ENCODE results near the gene WIZ.
"Not testable (repeated sequence)": the region's sequence is repeated elsewhere in the genome, so short reads cannot be mapped to it uniquely, and the experiment has no call there.

Gene WIZ, protein sequence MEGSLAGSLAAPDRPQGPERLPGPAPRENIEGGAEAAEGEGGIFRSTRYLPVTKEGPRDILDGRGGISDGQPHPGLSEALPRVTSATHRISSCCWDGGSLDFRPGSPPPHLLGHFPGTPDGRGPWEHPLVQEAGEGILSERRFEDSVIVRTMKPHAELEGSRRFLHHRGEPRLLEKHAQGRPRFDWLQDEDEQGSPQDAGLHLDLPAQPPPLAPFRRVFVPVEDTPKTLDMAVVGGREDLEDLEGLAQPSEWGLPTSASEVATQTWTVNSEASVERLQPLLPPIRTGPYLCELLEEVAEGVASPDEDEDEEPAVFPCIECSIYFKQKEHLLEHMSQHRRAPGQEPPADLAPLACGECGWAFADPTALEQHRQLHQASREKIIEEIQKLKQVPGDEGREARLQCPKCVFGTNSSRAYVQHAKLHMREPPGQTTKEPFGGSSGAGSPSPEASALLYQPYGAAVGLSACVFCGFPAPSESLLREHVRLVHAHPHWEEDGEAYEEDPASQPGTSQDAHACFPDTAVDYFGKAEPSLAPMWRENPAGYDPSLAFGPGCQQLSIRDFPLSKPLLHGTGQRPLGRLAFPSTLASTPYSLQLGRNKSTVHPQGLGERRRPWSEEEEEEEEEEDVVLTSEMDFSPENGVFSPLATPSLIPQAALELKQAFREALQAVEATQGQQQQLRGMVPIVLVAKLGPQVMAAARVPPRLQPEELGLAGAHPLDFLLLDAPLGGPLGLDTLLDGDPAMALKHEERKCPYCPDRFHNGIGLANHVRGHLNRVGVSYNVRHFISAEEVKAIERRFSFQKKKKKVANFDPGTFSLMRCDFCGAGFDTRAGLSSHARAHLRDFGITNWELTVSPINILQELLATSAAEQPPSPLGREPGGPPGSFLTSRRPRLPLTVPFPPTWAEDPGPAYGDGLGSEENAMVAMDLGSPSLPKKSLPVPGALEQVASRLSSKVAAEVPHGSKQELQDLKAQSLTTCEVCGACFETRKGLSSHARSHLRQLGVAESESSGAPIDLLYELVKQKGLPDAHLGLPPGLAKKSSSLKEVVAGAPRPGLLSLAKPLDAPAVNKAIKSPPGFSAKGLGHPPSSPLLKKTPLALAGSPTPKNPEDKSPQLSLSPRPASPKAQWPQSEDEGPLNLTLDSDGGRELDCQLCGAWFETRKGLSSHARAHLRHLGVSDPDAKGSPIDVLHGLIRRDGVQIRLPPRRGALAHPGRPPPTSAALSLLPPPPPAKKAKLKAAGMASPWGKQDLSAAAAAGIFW (N-terminal part only)

DNA sequence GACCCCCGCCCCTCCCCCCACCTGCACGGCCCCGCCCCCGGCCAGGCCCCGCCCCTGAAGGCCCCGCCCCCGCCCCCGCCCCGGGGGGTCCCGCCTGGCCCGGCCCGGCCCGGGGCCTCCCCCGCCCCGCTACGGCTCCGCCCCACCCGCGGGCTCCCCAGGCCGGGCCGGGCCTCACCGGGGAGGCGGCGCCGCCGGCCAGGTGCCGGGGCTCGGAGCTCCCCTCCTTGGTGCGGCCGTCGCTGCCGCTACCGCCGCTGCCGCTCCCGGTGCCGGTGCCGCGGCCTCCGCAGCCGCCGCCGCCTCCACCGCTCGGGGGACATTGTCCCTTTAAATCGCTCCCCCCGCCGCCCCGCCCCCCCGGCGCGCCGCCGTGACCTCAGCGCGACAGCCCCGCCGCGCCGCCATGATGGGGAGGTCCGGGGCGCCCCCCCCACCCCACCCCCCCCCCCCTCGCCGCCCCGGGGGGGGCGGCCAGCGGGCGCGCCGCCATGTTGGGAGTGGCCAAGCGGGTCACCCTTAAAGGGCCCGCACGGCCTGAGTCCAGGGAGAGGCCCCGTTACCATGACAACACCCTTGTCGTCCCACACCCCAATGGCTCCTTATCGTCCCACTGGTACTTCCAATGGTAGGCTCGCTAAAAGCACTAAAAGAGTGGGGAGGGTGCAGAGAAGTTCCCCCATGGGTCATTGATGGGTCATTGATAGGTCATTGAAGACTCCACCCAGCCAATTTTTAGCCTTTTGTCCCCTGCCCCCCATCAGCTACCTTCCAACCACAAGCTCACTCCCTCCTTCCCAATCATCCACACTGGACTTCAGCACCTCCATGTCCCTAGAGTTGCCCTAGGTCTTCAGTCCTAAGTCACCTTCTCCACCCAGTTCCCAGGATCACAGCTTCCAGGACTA lies at the start of gene WIZ:
WIZ (minus strand) TSS at position 337 of the 908 bp plus-strand sequence. CDS start 1,649 bp downstream, outside the sequence.
- peak; percentile 74 for DNase-seq
- in situ Hi-C loops (cut with HindIII; ENCODE audit: low pct_ligation_motif_present, low pct_unique_long_range_greater_than_20kb, low sequenced_read_pairs): no loop called here

DNA sequence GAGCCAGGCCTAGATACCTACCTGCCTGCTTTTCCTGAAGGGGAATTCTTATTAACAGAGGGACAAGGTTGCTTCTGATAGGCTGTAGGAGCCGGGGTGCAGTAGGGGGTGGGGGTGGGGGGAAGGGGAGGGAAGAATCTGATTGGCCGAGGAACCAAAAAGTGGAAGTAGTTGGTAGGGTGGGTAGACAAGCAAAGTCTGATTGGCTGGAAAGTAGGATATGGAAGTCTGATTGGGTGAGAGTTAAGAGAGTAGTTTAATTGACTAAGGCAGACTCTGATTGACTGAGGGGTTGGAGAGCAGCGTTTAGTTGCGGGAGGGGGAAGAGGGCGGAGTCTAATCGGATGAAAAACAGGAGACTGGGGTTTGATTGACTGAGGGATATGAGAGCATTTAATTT lies 49.2 kb upstream of the WIZ start:
- DNase-seq: no peak
- in situ Hi-C loops (cut with HindIII; ENCODE audit: low pct_ligation_motif_present, low pct_unique_long_range_greater_than_20kb, low sequenced_read_pairs): no loop called here

DNA sequence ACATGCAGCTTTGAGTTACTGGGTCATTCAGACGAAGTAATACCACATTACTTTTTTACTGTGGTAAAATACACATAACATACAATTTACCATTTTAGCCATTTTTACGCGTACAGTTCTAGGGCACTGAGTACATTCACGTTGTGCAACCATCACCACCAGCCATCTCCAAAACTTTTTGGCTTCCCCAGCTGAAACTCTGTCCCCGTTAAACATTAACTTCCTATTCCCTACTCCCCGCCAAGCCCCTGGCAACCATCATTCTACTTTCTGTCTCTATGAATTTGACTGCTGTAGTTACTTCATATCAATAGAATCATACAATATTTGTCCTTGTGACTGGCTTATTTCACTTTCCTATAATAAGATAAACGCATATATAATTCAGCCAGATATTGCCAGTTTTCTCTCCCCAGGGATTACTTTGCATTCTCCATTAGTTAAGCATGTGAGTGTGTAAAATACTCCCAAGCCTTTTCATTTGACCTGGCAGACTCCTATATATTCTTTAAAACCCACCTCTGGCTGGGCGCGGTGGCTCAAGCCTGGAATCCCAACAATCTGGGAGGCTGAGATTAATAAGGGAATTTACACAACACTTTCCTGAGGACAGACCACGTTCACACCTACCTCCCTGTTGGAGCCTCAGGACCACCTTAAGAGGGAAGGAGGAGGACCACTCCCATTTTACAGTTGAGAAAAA lies 48.6 kb upstream of the WIZ start:
- in situ Hi-C loops (cut with HindIII; ENCODE audit: low pct_ligation_motif_present, low pct_unique_long_range_greater_than_20kb, low sequenced_read_pairs): no loop called here
- no peak for DNase-seq

DNA sequence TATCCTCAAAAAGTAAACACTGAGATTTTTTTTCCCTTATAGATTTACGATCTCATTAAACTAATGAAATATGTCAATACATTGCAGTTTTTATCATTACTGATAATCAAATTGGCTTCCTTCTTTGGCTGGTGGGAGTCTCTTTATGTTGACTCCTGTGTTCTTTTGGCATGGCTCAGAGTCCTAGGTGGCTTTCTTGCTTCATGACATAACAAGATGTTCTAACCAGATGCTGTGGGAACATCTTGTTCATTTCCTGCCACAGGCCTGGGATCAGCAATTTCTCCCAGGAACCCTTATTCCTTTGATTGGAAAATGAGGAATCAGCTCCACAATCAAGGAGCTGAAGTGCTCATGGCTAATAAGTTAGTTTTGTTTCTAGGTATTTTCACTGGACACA lies 45.4 kb upstream of the WIZ start:
- DNase-seq: no peak
- in situ Hi-C loops (cut with HindIII; ENCODE audit: low pct_ligation_motif_present, low pct_unique_long_range_greater_than_20kb, low sequenced_read_pairs): no loop called here

DNA sequence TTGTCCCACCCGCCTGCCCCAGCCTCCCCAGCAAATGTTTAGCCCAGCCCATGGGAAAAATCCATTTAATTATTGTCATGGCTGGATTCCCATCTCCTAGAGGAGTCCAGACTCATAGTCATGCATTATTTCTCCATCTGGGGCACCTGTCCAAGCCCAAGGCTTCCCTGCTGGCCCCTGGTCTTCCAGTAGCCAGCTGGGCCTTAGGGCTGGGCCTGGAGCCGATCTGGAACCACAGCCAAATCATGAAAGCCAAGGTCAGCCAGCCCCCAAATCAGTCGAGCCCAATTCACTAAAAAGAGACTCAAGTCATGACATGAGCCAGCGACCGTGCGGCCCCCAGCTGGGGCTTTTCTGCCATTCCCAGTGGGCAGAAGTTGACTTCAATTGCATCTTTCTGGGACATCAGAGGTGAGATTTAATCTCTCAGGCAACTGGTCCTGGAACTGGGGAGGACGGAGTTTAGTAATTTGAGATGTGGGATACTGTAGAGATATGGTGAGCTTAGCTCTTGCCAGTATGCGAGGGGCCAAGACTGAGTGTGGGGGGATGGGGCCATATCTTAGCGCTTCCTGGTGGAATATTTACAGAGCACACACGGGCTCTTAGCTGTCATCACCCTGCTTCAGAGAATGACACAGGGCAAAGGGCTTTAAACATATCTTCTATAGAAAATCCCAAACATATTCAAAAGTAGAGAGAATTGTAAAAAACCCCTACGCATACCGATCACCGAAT lies 38.9 kb upstream of the WIZ start:
- DNase-seq: no peak
- in situ Hi-C loops (cut with HindIII; ENCODE audit: low pct_ligation_motif_present, low pct_unique_long_range_greater_than_20kb, low sequenced_read_pairs): no loop called here

DNA sequence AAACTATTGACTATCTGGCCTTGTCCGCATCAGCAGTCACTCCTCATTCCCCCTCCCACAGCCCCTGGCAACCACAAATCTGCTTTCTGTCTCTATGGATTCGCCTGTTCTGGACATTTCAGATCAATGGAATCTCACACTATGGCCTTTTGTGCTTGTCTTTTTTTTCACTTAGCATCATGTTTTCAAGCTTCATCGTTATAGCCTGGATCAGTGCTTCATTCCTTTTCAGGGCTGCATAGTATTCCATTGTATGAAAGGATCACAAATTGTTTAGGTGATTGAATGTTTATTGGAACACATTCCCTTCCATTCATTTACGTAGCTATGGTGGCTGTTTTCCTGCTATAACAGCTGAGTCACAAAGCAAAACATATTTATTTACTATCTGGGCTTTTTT lies 37.3 kb upstream of the WIZ start:
- DNase-seq: no peak
- in situ Hi-C loops (cut with HindIII; ENCODE audit: low pct_ligation_motif_present, low pct_unique_long_range_greater_than_20kb, low sequenced_read_pairs): no loop called here

DNA sequence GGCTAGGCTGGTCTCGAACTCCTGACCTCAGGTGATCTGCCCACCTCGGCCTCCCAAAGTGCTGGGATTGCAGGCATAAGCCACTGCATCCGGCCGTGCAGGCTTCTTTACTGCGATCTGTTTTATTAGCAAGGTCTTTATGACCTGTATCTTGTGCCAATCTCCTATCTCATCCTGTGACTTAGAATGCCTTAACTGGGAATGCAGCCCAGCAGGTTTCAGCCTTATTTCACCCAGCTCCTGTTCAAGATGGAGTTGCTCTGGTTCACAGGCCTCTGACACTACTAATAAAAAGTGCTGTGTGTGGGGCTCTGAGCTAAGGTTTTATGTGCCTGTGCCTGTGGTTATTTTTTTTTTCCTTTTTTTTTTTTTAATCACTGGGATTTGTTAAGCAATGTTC lies 36.0 kb upstream of the WIZ start:
- in situ Hi-C loops (cut with HindIII; ENCODE audit: low pct_ligation_motif_present, low pct_unique_long_range_greater_than_20kb, low sequenced_read_pairs); DNase-seq: not testable (repeated sequence)

DNA sequence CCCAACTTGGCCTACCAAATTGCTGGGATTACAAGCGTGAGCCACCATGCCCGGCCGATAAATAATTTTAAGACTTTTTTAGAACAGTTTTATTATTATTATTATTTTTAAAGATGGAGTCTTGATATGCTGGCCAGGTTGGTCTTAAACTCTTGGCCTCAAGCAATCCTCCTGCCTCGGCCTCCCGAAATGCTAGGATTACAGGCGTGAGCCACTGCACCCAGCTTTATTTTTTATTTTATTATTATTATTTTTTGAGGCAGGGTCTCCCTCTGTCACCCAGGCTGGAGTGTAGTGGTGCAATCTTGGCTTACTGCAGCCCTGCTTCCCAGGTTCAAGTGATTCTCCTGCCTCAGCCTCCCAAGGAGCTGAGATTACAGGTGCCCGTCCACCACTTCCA lies 31.2 kb upstream of the WIZ start:
- DNase-seq; in situ Hi-C loops (cut with HindIII; ENCODE audit: low pct_ligation_motif_present, low pct_unique_long_range_greater_than_20kb, low sequenced_read_pairs): not testable (repeated sequence)

DNA sequence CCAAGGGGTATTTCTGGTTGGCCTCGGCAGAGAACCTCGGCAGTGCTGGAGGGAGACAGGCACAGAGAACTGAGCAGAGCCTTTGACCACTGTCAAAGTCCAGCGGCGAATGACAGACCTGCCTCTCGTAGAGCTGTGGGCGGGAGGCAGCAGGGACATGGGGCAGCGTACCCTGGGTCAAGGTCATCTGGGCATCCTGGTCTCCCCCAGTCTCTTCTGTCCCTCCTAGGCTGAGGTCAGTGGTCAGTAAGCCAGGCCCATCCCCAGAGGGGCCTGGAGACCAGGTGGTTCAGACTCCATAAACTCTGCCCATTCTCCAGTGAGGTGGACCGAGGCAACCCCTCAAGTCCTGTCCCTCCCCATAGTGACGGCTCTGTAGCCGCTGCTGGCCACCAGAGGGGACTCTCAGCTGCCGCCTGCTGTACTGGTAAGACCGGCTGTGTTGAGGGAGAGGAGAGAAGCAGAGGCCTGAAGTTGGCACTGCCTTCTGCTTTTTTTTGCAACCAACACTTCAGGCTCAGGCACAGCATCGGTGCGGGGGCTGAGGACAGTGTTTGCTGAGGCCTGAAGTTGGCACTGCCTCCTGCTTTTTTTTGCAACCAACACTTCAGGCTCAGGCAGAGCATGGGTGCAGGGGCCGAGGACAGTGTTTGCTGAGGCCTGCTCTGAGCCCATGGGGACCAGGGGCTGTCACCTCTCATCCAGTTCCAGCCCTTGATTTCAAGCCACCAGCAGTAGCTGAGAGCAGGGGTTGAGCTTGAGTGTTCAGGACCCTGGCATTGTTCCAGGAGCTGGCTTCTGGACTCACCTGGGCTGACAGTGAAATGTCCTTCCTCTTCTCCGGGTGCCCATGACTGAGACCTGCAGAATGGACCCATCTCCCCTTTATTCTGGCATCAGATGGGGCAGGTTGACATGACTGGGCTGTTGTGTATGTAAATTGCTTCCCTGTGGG lies 29.9 kb upstream of the WIZ start, which contains the start of gene PGLYRP2:
PGLYRP2 (minus strand) TSS at position 111 of the 955 bp plus-strand sequence. CDS start 130 bp downstream, outside the sequence.
- DNase-seq: no peak
- in situ Hi-C loops (cut with HindIII; ENCODE audit: low pct_ligation_motif_present, low pct_unique_long_range_greater_than_20kb, low sequenced_read_pairs): no loop called here

DNA sequence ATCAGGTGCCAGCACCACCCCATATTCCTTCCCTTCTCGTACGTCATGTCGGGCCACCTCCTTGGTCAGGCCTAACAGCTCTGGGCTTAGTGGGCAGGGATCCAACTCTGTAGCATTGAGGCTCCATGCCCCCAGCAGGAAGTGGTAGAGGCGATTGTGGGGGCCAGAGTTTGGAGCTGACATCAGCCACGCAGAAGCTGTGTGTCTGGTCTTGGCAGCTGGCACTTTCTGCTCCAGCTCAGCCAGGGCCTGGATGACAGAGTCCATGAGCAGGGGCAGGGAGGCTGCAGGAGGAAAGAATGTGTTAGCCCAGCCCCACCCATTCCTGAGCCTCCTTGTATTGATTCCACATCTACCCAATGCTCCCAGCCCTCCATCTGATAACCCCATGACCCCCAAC lies 26.6 kb upstream of the WIZ start:
- DNase-seq: no peak
- in situ Hi-C loops (cut with HindIII; ENCODE audit: low pct_ligation_motif_present, low pct_unique_long_range_greater_than_20kb, low sequenced_read_pairs): no loop called here

DNA sequence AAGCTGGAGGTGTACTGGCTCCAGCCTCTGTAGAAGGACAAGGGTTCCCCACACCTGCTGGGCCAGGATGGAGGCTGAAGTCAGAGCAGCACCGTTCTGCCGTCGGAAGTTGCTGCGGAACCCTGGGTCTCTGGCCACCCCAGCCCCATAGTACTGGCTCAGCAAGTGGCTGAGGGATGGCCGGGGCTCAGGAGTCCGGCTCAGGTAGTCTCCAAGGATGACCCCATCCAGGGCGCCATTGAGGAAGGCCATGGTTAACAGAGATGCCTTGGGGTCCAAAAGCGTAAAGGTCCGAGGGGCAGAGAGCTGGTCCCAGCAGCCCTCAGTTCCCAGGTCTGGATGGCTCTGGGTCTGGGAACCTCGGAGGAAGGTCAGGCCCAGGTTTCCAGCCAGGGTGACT lies 25.9 kb upstream of the WIZ start:
- in situ Hi-C loops (cut with HindIII; ENCODE audit: low pct_ligation_motif_present, low pct_unique_long_range_greater_than_20kb, low sequenced_read_pairs): no loop called here
- DNase-seq: no peak

DNA sequence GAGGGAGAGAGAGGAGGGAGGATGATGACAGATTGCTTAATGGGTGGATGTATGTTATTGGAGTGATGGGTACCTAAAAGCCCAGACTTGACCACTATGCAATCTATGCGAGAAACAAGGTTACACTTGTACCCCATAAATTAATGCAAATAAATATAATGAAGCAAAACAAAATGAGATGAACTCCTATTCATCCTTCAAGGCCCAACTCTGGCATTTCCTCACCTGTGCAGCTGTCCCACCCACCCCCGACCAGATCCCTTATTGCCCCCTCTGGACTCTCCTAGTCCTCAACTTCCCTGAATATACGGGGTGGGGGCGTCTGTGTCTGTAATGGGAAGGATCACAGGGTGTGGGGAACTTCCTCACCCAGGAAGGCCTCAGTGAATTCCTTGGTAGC lies 25.4 kb upstream of the WIZ start:
- no peak for DNase-seq
- in situ Hi-C loops (cut with HindIII; ENCODE audit: low pct_ligation_motif_present, low pct_unique_long_range_greater_than_20kb, low sequenced_read_pairs): no loop called here

DNA sequence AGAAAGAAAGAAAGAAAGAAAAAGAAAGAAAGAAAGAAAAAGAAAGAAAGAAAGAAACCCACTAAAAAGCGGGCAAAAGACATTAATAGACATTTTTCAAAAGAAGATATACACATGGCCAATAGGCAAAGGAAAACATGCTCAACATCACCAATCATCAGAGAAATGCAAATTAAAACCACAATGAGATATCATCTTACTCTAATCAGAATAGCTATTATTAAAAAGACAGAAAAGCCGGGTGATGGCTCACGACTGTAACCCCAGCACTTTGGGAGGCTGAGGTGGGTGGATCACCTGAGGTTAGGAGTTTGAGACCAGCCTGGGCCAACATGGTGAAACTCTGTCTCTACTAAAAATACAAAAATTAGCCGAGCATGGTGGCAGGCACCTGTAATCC lies 24.1 kb upstream of the WIZ start:
- in situ Hi-C loops (cut with HindIII; ENCODE audit: low pct_ligation_motif_present, low pct_unique_long_range_greater_than_20kb, low sequenced_read_pairs); DNase-seq: not testable (repeated sequence)

DNA sequence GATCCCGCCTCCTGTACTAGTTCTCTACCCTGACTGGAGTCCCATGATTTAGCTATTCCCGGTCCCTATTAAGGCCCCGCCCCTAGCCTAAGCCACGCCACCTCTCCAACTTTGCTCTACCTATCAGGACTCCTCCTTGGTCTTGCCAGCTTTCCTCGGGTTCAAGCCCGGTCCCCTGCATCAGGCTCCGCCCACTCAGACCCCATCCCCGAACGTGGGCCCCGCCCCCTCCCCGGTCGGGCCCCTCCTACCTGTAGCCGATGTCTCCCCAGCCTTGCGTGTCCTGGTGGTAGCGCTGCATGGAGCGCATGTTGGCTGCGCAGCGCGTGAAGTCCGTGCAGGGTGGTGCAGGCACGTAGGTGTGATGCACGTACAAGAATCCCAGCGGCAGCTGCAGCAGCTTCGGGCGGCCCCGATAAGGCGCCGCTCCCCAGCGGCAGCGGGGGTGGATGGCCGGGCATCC lies 21.9 kb upstream of the WIZ start:
- in situ Hi-C loops (cut with HindIII; ENCODE audit: low pct_ligation_motif_present, low pct_unique_long_range_greater_than_20kb, low sequenced_read_pairs): no loop called here
- no peak for DNase-seq

DNA sequence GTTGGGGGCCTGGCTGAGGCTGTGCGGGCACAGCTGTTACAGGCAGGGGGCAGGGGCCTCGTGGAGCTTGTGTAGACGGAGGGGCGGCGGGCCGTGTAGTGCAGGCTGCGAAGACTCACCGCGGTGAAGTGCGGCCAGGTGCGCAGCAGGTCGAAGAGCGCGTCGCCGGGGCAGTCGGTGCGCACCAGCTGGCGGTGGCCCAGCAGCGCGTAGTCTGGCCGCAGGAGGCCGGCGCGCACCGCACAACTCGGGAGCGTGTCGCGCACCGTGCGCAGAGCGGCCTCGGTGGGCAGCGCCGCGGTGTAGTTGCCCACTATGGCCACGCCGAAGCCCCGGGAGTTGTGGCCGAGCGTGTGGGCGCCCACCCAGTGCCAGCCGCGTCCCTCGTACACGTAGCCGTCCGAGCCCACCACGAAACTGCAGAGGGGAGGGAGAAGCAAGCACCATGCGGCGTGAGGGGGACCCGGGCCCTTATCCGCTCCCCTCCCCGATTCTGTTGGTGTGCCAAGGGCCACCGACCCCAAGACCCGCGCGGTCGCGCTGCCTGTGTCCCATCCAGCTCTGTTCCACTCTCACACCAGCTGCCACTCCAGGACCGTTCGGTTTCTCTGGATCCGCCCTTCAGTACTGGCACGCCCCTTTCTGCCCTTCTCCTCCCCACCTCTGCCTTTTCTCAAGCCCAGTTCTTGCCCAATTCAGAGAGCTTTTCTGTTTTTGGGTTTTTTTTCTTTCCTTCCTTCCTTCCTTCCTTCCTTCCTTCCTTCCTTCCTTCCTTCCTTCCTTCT lies 19.9 kb upstream of the WIZ start:
- in situ Hi-C loops (cut with HindIII; ENCODE audit: low pct_ligation_motif_present, low pct_unique_long_range_greater_than_20kb, low sequenced_read_pairs): no loop called here
- no peak for DNase-seq
